ENCODE results near the gene MLLT3.
"Not testable (repeated sequence)": the region's sequence is repeated elsewhere in the genome, so short reads cannot be mapped to it uniquely, and the experiment has no call there.

MLLT3 gene

DNA sequence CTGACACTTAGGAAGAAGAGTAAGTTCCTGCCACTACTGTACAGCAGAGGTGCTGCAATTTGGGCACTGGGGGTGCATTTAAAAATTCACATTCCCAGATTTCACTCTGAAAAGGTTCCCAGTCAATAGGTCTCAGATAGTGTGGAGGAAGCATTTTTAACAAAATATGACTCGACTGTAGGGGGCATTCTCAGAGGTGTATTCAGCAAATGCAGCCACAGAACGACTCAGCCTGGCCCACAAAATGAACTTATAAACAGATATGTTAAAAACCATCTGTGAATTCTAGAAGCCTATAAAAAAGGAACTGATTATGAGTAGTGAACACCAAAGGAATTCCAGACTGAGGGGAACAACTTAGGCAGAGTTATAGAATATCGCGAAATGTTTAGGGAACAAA lies 31.1 kb downstream of the MLLT3 start:
- Mint-ChIP-seq H3K36me3 (ENCODE audit: low read depth) (peaks cover 25% of the 10 kb centered on the region), H3K4me1 (peaks cover 3% of the 10 kb centered on the region), H3K27me3 (ENCODE audit: low read depth) (no peaks in the 10 kb centered on the region), H3K4me3 (no peak overlapping the region), H3K27ac (no peak overlapping the region), H3K9me3 (peaks cover 8% of the 10 kb centered on the region)
- TF ChIP-seq CTCF (IDR thresholded peaks at IDR 0.05; ENCODE audit: unreplicated experiment in 3 of 3) = no peak

DNA sequence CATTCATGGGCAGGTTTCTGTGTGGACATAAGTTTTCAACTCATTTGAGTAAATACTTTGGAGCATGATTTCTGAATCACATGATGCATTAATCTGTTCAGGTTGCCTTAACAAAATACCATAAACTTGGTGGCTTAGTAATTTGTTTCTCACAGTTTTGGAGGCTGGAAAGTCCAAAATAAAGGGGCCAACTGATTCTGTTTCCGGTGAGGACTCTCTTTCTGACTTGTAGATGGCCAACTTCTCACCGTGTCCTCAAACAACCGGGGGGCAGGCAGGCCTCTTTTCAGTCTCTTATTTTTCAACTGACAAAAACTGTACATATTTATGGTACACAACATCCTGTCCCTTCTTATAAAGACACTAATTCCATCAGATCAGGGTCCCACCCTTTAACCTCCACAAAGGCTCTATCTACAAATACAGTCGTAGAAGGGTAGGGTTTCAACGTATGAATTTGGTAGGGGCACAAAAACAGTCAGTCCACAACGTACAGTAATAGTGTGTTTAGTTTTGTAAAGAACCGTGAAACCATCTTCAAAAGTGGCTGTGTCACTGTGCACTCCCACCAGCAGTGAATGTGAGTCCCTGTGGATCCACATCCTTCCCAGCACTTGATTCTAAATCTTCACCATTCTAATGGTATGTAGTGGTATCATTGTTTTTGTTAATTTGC lies 37.2 kb downstream of the MLLT3 start:
- Mint-ChIP-seq H3K27me3 (ENCODE audit: low read depth) (no peaks in the 10 kb centered on the region), H3K9me3 (peaks cover 11% of the 10 kb centered on the region), H3K27ac (no peak overlapping the region), H3K4me1 (no peaks in the 10 kb centered on the region), H3K4me3 (no peak overlapping the region), H3K36me3 (ENCODE audit: low read depth) (peaks cover 35% of the 10 kb centered on the region)
- TF ChIP-seq CTCF (IDR thresholded peaks at IDR 0.05; ENCODE audit: unreplicated experiment in 3 of 3) = no peak

DNA sequence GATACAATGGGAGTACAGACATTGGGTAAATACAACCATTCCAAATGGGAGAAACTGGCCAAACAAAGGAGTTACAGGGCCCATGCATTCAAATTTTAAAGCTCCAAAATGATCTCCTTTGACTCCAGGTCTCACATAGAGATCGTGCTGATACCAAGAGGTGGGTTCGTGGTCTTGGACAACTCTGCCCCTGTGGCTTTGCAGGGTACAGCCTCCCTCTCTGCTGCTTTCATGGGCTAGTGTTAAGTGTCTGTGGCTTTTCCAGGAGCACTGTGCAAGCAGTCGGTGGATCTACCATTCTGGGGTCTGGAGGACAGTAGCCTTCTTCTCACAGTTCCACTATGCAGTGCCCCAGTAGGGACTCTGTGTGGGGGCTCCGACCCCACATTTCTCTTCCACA lies 39.2 kb downstream of the MLLT3 start:
- H3K4me3 Mint-ChIP-seq; H3K4me1 Mint-ChIP-seq; H3K9me3 Mint-ChIP-seq; H3K27me3 Mint-ChIP-seq (ENCODE audit: low read depth); H3K27ac Mint-ChIP-seq: not testable (repeated sequence)
- peaks cover 31% of the 10 kb centered on the region for H3K36me3 Mint-ChIP-seq (ENCODE audit: low read depth)

GRCh38 chr9:20582150-20582549 lies 40.1 kb downstream of the MLLT3 start:
- Mint-ChIP-seq H3K9me3 (peaks cover 13% of the 10 kb centered on the region), H3K36me3 (ENCODE audit: low read depth) (peaks cover 39% of the 10 kb centered on the region), H3K4me3 (no peak overlapping the region), H3K4me1 (no peaks in the 10 kb centered on the region), H3K27ac (no peak overlapping the region), H3K27me3 (ENCODE audit: low read depth) (no peaks in the 10 kb centered on the region)
- TF ChIP-seq CTCF (IDR thresholded peaks at IDR 0.05; ENCODE audit: unreplicated experiment in 3 of 3) = no peak

DNA sequence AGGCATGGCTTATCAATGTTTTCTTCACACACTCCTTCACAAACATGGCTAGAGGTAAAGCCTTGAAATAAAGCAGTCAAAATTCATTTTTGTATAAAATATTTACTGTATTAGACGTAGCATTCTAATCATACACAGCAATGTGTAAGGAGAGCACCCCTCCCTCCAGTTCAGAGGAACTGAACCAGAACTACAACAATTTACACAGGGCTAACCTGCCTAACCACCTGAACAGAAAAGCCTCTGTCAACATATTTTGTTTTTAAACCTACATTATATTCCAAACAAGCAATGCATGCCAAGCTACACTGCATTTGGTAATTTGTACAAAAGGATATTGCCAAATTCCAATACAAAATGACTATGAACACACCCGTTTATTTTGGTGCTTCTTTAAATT lies 41.6 kb downstream of the MLLT3 start:
- no peaks in the 10 kb centered on the region for H3K4me1 Mint-ChIP-seq
- peaks cover 42% of the 10 kb centered on the region for H3K36me3 Mint-ChIP-seq (ENCODE audit: low read depth)
- H3K4me3 Mint-ChIP-seq = no peak overlapping the region
- TF ChIP-seq CTCF (IDR thresholded peaks at IDR 0.05; ENCODE audit: unreplicated experiment in 3 of 3) = no peak
- no peak overlapping the region for H3K27ac Mint-ChIP-seq
- peaks cover 19% of the 10 kb centered on the region for H3K9me3 Mint-ChIP-seq
- no peaks in the 10 kb centered on the region for H3K27me3 Mint-ChIP-seq (ENCODE audit: low read depth)

DNA sequence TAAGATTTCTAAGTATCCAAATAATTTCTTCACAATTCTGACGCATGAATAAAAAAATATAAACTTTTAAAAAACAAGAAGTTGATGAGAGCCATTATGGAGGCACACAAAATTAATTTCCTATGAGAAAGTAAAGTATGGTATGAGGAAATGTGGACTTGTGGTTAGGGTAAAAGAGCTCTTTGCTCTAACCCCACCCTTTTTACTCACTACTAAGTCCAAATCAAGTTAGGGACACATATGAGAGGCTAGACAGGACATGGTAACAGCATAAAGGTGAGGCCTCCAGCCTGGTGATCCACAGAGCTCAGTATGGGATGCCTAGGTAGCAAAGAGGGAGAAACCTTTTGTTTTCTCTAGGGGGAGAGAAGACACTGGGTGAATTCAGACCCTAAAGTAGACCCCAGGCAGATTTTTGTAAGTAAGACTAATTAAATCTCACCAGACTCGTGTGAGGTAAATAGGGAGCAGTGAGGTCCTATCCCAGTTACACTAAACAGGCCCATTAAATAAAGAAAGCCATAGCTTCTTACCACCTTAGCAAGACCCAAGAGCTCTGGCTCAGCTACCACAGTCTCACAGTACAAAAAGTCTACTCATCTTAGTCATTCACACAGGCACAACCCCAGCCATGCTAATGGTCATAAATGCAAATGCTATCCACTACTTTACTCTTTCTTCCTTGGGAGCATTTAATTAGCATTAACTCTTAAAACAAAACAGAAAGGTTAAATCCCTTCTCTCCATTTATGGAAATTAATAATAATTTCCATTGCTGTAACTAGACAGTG lies 42.6 kb downstream of the MLLT3 start:
- peaks cover 24% of the 10 kb centered on the region for H3K9me3 Mint-ChIP-seq
- no peak overlapping the region for H3K27ac Mint-ChIP-seq
- H3K27me3 Mint-ChIP-seq (ENCODE audit: low read depth) = no peaks in the 10 kb centered on the region
- no peak for TF ChIP-seq CTCF (IDR thresholded peaks at IDR 0.05; ENCODE audit: unreplicated experiment in 3 of 3)
- no peaks in the 10 kb centered on the region for H3K4me1 Mint-ChIP-seq
- peaks cover 44% of the 10 kb centered on the region for H3K36me3 Mint-ChIP-seq (ENCODE audit: low read depth)
- no peak overlapping the region for H3K4me3 Mint-ChIP-seq

Data from nephron (organoid).